ENCODE data around the gene SP110.

SP110 gene

DNA sequence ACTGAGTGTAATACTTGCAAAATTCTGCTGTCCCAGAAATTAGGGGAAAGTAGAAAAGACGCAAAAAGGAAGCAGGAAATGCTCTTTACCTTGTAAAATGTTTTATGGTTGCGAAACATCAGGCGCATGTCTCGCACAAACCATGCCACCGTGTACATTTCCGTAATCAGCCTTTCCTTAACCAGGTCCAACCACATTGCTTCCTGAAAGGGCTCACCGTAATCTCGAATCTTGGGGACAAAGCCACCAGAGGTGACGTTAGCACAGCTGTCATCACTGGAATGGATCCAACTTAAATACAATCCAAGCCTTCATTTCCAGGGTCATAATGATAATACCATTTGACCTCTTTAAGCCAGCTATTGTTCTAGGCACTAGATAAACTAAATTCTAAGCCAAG, 49.3 kb downstream of the SP110 start:
- no peak for DNase-seq (ENCODE audit: low read depth)

DNA sequence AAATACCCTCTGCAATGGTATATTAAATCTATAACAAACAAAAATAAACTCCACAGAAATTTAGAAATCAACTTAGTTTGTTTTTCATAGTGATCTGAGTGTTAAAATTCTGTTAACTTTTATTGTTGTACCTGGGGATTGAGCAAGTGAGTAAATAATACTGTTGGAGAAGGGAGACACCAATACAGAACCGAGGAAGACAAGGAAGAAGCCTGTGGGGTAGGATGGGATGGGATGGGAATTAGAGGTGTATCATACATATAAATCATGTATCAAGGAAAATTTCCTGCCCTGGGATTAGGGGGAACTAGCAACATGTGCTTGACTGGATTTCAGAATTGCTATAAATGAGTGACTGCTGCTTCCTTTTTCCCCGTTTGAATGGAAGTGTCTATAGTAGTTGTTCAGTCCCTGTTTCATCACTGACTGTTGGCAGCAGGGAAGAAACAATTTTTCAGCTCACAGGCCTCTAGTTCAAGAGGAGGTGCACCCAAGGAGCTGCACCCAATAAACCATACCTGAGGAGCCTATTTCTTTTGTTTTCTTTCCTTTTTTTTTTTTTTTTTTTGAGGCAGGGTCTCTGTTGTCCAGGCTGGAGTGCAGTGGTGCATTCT, 53.1 kb downstream of the SP110 start:
- no peak for DNase-seq (ENCODE audit: low read depth)

DNA sequence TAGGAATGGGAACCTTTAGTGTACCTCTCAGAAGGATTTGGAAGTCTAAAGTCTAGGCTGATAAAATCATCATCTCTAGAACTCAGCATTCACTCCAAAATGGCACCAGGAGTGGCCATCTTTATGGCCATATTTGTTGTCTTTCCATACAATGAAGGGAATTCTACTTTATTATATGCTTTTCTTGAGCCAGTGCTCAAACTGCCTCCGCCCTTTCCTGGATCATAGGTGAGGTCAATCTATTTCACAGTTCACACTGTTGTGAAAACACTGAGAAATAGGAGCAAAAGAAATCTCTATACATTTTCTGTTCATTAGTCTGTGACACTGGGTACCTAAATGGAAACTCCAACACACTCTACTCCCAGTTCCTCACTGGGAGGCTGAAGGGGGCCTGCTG, 55.6 kb downstream of the SP110 start:
- DNase-seq (ENCODE audit: low read depth) = no peak

DNA sequence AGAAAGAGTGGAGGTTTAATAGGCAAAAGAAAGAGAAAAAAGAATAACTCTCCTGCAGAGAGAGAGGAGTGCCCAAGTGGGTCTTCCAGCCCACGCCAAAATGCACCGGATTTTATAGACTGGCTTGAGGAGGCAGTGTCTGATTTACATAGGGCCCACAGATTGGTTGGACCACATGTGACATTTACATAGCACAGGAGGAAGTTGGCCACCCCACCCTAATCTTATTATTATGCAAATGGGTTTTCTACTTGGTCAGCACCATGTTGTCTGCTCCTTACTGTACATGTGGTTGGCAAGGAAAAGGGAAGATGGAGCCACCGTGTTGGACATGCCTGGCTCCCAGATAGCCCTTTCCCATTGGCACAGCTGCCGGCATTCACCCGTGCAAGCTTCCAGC, 56.8 kb downstream of the SP110 start:
- no peak for DNase-seq (ENCODE audit: low read depth)

DNA sequence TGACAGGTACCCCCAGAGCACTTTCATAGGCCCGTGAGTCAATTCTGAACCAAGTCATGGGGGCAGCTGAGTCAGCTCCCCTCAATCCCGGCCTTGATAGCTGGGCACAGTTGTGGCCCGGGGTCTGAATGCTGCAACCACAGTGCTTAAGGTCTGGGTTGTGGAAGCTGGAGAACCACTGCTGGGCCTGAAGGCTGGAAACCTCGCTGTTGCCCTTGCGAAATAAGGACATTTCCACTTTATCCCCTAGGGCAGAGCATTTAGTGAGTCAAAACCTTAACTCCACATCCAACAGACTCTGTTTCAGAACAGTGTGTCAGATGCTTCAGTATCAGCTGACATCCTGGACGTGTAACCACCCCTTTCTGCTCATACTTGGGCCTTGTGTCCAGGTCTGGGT, 58.6 kb downstream of the SP110 start:
- no peak for DNase-seq (ENCODE audit: low read depth)

DNA sequence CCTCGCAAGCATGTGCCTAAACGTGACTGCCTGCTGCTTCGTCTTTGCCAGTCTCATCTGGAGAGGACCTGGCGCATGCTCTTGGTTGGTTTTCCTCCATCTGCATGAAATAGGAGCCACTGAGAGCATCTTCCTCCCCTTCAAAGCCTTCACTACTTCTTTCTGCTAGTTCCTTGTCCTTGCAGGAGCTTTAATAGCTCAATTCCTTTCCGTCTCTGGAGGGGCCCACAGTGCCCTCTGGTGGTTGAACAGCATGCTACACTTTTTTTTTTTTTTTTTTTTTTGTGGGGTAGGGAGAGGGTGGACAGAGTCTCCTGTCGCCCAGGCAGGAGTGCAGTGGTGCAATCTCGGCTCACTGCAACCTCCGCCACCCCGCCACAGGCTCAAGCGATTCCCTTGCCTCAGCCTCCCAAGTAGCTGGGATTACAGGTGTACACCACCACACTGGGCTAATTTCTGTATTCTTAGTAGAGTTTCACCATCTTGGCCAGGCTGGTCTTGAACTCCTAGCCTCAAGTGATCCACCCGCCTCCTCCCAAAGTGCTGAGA, 59.6 kb downstream of the SP110 start:
- DNase-seq (ENCODE audit: low read depth) = peak; percentile 16

DNA sequence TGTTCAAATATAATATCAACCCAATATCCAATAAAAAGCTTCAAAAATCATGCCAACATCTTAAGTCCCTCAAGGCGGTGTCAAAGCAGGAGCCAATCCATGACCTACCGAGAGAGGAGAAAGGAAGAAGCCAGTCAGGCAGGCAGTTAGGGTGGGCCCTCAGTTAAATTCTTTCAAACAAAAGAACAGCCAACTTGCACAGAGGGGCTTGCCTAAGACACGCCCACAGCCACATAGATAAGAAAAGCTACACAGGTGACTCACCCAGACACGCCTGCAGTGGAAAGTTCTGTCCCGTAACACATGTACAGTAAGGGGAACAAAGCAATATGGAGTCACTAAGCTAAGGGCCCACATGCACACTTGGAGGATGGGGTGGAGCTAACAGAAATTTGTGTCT, 61.3 kb downstream of the SP110 start:
- DNase-seq (ENCODE audit: low read depth) = no peak

DNA sequence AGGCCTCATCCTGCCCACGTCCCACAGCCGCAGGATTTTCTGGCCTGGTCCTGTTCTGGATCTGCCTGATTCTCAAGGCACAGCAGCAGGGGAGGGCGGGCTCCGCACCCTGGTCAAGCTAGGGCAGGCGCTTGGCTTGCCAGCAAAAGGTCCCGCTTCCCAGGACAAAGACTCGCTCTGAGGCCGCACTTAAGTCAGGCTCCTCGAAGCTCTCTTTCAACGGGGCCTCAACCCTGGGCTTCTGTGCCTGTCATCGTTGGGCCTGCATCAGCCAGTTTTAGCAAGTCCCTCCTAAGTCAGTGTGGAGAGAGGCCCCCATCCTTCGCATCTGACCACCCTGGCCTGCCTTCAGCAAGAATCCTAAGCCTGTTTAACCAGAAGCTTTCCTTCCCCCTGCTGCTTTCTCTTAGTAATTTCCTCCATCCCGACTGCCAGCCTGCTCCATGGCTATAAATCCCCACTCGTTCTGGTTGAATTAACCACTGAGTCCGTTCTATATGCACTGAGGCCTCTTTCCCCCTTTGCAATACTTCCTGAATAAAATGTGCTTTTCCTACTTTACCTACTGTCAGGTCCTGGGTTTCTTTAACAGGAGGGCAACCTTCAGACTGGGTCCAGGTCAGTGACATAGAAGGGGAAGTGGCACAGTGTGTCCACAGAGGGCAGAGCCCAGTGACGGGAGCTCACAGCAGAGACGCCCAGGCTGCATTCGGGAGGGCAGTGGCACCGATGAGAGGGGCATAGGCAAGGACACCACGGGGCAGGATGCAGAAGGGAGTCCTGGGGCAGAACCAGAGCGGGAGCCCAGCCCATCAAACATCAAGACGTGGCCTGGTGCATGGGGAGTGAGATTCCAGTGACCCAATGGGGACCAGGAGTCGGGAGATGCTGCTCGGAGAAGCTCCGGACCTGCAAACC, 62.7 kb downstream of the SP110 start:
- no peak for DNase-seq (ENCODE audit: low read depth)

DNA sequence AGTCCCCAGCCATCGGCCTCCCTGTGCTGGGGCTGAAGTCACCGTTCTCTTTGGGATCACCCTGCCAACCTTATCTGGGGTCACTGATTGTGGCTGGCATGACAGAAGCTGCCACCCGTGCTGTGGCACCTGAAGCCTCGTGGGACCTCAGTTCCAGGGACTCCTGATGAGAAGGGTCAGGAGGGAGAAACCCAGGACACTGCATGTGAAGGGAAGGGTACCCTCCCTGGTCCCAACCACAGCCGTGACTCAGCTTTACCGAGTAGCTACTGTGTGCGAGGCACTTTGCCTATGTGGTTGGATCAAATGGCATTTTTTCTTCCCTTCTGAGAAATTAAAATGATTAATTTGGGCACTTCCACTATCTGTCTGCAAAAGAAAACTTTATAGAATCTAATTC, 64.4 kb downstream of the SP110 start:
- DNase-seq (ENCODE audit: low read depth) = no peak

DNA sequence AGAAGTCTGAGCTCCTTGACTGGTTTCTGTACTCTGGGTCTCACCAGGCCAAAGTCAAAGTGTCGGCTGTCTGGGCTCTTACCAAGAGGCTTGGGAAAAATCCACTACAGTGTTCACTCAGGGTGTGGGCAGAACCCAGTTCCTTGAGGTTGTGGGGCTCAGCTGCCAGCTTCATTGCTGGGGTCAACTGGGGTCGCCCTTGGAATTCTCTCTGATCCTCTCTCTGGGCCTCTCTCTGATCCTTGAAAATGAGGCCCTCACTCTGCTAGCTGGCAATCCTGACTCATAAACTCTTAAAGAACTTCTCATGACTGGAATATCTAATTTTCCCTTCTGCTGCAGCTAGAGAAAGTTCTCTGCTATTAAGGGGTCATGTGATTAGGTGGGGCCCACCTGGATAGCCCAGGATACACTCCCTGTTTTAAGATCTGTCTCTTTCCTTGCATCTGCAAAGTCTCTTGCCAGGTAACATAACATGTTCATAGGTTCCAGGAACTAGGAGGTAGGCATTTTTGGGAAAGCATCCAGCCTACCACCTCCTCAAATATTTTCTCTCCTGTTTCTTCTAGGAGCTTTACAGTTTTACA, 66.3 kb downstream of the SP110 start:
- DNase-seq (ENCODE audit: low read depth) = no peak

DNA sequence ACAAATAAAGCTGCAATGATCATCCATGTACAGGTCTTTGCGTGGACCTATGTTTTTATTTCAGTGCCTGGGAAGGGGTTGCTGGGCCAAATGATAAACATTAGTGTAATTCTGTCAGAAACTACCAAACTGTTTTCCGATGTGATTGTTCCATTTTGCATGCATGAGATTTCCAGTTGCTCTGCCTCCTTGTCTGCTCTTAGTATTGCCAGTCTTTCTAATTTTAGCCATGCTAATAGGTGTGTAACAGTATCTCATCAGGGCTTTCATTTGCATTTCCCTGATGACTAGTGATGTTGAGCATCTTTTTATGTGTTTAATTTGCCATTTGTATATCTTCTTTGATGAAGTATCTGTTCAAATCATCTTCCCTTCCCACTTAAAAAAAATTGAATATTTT, 67.5 kb downstream of the SP110 start:
- no peak for DNase-seq (ENCODE audit: low read depth)

DNA sequence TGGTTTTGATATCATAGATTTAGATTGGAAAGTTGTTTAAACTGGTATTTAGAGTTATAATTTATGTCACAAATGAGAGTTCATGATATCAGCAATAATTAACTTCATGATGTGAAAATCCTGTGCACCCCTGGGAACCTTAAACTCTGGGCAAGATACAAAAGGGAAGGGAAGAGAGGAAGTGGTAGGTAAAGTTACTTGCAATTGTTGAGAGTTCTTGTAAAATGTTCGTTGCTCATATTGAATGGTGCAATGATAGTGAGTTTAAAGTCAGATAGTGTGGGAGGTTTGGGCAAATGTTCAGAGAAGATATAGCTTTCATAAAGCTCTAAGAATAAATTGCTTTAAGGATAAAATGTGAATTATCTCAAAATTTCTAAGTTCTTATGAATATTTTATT, 75.4 kb downstream of the SP110 start:
- no peak for DNase-seq (ENCODE audit: low read depth)

DNA sequence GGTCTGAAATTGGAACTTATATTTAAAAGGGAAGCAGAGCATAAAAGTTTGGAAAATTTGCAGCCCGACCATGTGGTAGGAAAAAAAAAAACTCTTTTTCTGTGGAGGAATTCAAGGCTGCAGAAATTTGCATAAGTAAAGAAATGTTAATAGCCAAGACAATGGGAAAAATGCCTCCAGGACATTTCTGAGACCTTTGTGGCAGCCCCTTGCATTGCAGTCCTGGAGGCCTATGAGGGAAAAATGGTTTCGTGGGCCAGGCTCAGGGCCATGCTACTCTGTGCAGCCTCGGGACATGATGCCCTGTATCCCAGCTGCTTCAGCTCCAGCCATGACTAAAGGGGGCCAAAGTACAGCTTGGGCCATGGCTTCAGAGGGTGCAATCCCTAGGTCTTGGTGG, 79.1 kb downstream of the SP110 start:
- no peak for DNase-seq (ENCODE audit: low read depth)

DNA sequence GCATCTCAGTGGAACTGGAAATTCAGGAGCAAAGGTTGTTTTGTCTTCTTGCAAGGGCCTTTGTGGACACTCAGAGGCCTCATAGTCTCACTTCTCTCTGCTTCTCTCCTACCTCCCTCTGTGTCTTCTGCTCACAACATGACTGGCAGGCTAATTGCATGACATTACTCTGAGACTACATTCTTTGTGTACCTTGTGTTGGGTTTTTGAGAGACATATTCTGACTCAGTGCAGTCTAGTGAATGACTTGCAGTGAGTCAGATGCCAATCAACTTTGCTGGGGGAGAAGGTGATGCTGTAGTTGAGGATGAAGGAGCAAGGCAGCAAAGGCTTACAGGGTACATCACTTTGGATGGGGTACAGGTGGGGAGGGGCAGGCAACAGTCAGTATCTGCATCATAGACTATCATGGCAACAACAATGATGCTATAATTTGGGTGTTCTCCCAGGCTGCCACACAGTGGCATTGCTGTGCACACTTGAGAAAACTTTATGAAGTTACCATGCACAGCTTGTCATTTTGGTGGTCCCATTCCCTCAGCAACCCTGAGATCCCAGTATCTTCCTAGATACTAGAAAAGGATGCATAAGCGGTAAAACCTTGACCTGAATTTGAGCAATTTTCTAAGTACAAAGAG, 81.8 kb downstream of the SP110 start:
- no peak for DNase-seq (ENCODE audit: low read depth)

DNA sequence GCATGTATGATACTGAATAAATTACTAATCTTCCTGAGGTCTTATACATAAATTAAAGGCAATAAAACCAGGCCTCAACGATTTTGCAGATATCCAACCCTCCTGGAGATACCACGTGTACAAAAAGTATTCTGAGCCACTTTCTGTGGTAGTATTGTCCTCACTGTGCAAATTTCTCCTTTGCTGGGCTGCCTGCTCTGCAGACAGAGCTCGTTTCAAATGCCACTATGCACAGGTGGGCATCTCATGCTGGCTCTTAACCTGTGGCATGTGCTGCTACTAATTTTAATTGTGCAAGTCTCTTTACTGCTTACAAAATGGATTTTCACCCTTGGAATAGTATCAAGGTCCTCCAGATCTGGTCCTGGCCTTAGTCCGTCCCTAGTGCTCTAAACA, 84.7 kb downstream of the SP110 start:
- DNase-seq (ENCODE audit: low read depth) = no peak

DNA sequence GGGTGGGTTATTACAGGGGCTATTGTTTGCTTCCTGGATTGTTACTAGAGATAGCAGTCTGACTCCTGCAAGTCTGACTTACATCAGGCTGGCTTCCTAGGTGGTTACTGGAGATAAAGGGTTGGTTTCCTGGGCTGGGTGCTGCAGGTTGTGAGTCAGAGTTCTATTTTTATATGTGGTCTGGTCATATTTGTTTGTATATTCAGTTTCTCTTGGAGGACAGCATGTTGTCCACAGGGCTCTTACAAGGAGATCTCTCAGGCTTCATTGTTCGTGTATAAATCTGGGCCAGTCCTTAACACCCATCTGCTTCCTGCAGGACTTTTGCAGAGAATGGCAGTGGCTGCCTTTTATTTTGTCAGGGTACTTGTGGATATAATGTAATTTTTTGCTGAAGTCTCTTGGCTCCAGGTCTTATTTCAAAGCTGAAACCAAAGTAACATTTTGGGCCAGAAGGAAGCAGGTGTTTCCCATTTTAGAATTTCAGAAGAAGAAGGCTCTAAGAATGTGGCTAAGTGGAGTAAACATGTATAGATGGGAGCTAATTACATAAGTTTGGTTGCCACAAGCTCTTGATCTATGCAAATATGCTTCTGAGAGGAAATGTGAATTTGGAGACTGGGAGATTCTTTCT, 85.2 kb downstream of the SP110 start:
- DNase-seq (ENCODE audit: low read depth) = no peak

DNA sequence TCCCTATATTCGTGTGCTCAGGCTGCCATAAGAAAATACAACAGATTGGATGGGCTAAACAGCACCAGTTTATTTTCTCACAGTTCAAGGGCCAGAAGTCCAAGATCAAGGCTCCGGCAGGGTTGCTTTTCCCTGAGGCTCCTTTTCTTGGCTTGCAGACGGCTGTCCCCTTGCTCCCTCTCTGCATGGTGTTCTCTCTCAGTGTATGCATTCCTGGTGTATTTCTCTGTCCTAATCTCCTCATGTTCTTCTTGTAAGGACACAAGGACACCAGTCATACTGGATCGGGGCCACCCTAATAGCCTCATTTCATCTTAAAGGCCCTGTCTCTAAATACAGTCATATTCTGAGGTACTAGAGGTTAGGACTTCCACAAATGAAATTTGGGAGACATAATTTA, 88.4 kb downstream of the SP110 start:
- DNase-seq (ENCODE audit: low read depth) = no peak

DNA sequence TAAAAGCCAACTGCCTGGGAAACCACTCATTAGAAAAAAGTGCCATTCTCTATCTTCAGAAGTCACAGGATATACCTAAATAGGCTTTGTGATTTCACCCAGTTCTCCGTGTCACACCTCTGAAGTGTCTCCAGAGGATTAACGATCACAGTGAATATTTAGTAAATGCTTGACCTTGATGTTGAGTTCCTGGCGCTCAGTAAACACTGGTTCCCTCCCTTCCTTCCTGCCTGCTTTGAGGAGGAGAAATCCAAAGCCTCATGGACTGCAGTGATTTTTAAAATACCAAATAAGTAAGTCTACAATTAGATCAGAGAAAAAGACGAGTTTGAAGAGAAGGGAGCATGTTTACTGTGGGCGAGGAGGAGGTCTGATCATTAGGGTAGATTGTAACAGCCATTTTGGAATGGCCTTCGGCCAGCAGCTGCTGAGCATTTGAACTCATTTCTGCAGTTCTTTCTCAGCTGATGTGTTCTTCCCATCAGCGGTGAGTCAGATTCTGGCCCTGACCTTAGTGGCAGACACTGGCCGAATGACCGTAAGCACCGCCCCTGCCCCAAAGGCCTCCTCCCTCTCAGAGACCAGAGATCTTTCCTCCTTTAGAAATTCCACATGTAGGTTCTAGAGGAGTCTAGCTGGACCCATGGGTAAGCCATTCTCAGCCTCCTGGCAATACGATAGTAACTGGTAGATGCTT, 89.0 kb downstream of the SP110 start:
- no peak for DNase-seq (ENCODE audit: low read depth)

DNA sequence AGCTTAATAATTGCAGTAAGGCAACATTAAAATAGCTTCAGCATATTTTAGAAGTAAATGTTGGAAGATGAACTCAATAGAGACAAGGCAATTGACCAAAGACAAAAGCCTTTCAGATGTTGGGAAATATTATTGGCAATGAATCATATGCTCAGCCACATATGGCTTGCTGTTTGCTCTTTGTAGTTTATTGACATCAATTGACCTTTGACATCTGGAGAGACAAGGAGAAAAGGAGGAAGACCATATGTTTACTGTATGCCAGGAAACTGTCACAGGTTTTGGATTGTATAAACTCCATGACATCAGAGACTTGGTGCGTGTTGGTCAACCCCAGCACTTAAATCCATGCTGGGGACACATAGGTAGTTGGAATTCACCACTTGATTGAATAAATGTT, 90.4 kb downstream of the SP110 start:
- DNase-seq (ENCODE audit: low read depth) = no peak

DNA sequence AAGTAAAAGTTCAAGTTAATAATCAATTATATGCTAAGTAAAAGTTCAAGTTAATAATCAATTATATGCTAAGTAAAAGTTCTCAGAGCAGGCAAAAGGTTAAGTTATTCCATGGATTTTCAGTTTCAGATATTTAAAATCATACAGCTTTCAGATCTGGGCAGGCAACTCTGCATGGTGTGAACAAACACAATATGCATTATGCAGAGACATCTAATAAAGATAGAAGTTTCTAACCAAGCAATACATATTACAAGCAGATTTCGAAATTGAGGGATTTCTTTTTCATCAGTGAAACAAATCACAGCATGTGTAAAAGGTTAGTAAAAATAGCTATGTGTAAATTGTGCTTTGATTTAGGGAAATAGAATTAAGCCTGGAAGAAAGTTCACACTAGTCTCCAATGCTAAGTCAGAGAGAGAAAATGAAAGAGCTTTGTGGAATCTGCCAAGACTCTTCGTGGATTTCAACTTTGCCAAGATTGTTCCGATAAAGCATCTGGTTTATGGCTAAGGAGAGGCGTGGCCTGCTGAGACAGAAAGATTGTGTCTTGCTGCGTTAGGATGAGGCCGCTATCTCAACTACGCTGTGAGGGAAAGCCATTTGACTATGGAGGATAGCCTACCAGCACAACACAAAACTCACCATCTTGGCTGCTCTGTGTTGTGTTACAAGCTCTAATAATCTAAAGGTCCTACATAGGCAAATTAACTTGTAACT, 91.0 kb downstream of the SP110 start:
- DNase-seq (ENCODE audit: low read depth) = no peak

DNA sequence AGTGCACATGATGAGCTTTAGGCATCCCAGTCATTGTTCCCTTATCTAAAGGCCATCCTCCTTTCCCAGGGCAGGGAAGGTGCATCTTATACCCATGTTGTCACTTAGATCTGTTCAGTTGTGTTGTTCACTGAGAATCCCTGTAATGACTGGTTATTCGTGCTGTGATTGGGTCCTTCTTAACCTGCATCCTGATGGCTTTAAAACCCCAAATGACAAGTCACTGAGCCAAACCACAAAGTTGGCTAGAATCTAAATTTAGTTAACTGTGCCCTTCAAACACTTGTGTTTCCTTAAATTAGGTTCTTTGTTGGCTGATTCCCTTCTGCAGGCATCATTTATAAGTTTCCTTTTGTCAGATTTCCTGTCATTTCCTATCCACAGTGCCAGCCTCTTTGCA, 92.6 kb downstream of the SP110 start:
- DNase-seq (ENCODE audit: low read depth) = no peak
